Activated T-helper 2 cell treated with anti-CD3 and anti-CD28 coated beads, Interferon-gamma antibody, Interleukin-2, Interleukin-4, amounts not matched to agents 10 μg/mL and 5 μg/mL and 100 μg/mL, durations not matched to agents 14 hours and 24 hours and 36 hours (primary cell): ENCODE data around the gene SH3BGRL2. TPM values are rescaled to one million over a fixed set of nuclear protein-coding genes. Genes with fewer than 3 reads are reported as not detected.
"Not testable (repeated sequence)": the region's sequence is repeated elsewhere in the genome, so short reads cannot be mapped to it uniquely, and the experiment has no call there.

Experiments
- DNase-seq: peaks from one replicate; pipeline ENCODE4 v3.0.0; 2021; ENCODE audit warnings: low spot score
- H3K27ac Mint-ChIP-seq: one replicate; pipeline ENCODE4 v1.8.0; 2021; ENCODE audit warnings: mixed read lengths
- H3K27me3 Mint-ChIP-seq: one replicate; pipeline ENCODE4 v1.8.0; 2021; ENCODE audit warnings: low read depth, mixed read lengths
- H3K36me3 Mint-ChIP-seq: one replicate; pipeline ENCODE4 v1.8.0; 2021; ENCODE audit warnings: low read depth, mixed read lengths
- H3K4me1 Mint-ChIP-seq: one replicate; pipeline ENCODE4 v1.8.0; 2021; ENCODE audit warnings: low read depth, mixed read lengths
- H3K4me3 Mint-ChIP-seq: one replicate; pipeline ENCODE4 v1.8.0; 2021; ENCODE audit warnings: low read depth, mild to moderate bottlenecking, moderate library complexity, mixed read lengths
- H3K9me3 Mint-ChIP-seq: one replicate; pipeline ENCODE4 v1.8.0; 2021; ENCODE audit warnings: mixed read lengths
- intact Hi-C: fragments of 100-400 bp; cut with micrococcal nuclease; formaldehyde crosslinking; loops from one replicate; pipeline ENCODE4 v1.15.1; 2023
- total RNA-seq: library from RNA; stranded (reverse); gene quantifications from 2 replicates; pipeline ENCODE4 v1.2.3, GENCODE V29; 2022

Gene SH3BGRL2
- total RNA-seq, 1 donor from 2014 or later, result 0.09 TPM

DNA sequence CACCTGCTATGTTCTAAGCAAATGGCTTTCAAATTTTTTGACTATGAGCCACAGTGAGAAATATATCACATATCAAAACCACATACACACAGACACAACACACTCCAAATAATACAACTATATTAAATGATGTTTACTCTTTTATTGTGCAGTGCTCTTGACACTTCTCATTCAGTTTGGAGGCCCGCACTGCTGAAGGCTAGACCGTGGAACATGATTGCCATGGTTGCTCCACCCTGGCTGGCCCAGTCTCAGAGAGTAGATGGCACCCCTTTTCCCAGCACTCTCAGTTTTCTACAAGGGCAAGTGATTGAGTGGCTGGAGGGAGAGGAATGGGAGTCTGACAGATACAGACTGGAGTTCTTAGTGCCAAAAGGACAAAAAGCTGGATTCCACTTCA is 86.9 kb downstream of the SH3BGRL2 start:
- no peaks in the 10 kb centered on the region for H3K4me1 Mint-ChIP-seq
- peaks cover 8% of the 10 kb centered on the region for H3K27me3 Mint-ChIP-seq
- no peaks in the 10 kb centered on the region for H3K36me3 Mint-ChIP-seq
- DNase-seq, result no peak
- intact Hi-C loops, result no loop called here
- H3K9me3 Mint-ChIP-seq, result no peaks in the 10 kb centered on the region
- H3K27ac Mint-ChIP-seq, result no peak overlapping the region
- H3K4me3 Mint-ChIP-seq, result no peak overlapping the region

- intact Hi-C loops, result no loop called here
- H3K27me3 Mint-ChIP-seq, result peaks cover 8% of the 10 kb centered on the region
- no peaks in the 10 kb centered on the region for H3K36me3 Mint-ChIP-seq
- no peaks in the 10 kb centered on the region for H3K4me1 Mint-ChIP-seq
- no peak for DNase-seq
- H3K27ac Mint-ChIP-seq, result no peak overlapping the region
- H3K9me3 Mint-ChIP-seq, result no peaks in the 10 kb centered on the region
- no peak overlapping the region for H3K4me3 Mint-ChIP-seq
Observed at GRCh38 chr6:79718509-79719247, 87.5 kb downstream of the SH3BGRL2 start.

DNA sequence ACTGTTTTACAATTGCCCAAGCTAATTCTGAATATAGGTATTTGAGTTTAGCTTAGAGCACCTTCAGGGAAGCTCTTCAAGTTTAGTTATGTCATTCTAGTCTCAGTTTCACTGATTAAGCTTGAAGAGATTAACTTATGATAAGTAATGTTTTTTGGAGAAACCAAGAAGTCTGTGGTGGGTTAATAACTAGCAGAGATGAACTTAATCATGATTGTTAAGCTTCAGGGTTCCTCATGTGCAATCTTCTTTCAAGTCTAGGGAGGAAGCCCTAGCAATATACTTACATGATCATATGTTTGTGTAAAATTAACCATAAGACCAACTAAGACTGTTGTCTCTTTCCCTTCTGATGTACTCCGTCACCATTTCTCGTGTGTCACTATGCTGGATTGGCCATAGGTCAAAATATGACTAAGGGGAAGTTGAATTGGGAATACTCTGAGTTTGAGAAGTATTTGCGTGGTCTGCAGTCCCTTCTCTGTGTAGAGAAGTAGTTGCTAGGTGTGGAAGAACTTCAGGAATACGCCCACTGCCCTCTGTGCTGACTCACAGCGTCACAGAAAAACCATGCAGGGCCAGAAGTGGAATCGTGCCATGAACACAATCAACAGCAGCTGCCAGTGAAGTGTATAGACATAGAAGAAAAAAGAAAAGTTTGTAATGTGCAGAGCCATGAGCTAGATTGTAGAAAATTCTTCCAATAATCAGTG is 88.3 kb downstream of the SH3BGRL2 start:
- DNase-seq, result no peak
- Mint-ChIP-seq H3K4me1 (no peaks in the 10 kb centered on the region), H3K9me3 (no peaks in the 10 kb centered on the region), H3K36me3 (no peaks in the 10 kb centered on the region), H3K27me3 (peaks cover 9% of the 10 kb centered on the region), H3K27ac (no peak overlapping the region), H3K4me3 (no peak overlapping the region)
- intact Hi-C loops, result no loop called here

DNA sequence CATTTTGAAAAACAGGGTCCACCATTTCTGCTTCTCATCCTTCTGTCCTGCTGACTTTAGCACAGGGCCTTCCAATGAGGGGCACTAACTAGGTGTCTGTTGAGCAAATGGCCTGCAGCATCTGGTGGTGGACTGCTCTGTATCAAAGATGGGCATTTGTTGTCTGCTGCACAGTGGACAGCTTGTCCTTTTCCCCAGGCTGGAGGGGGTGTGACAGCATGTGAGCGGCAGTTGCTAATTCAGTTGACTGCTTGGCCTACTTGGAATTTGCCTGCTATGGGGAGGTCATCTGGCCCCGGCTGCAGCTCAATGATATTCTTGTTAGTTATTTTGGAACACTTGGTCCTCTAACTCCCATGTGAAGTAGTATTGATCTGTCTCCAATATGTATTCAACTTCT is 93.7 kb downstream of the SH3BGRL2 start:
- H3K4me3 Mint-ChIP-seq, result no peak overlapping the region
- no peaks in the 10 kb centered on the region for H3K9me3 Mint-ChIP-seq
- intact Hi-C loops, result no loop called here
- H3K27ac Mint-ChIP-seq, result no peak overlapping the region
- H3K4me1 Mint-ChIP-seq, result no peaks in the 10 kb centered on the region
- no peaks in the 10 kb centered on the region for H3K36me3 Mint-ChIP-seq
- DNase-seq, result no peak
- H3K27me3 Mint-ChIP-seq, result peaks cover 9% of the 10 kb centered on the region

GRCh38 chr6:79731471-79731870 is 100.3 kb downstream of the SH3BGRL2 start:
- no peak for DNase-seq
- no peaks in the 10 kb centered on the region for H3K36me3 Mint-ChIP-seq
- no peaks in the 10 kb centered on the region for H3K9me3 Mint-ChIP-seq
- peaks cover 9% of the 10 kb centered on the region for H3K27me3 Mint-ChIP-seq
- H3K4me3 Mint-ChIP-seq, result no peak overlapping the region
- intact Hi-C loops, result no loop called here
- no peaks in the 10 kb centered on the region for H3K4me1 Mint-ChIP-seq
- no peak overlapping the region for H3K27ac Mint-ChIP-seq

DNA sequence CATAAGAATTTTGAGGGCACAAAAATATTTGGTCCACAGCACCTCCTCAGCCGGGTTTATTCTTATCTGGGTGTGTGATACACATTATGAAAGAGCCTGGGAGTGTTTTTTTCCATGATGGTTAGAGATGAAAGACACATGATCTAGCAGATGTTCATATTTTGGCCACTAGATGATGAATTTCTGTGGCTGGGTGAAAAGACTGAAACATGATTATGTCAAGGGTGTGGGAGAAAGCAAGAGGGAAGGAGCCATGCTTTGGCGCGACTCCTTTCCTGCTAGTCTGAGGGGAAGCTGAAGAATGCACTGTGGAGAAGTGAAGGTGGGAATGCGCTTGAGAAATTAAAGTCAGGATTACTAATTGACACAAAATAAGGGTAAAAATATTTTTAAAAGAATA is 102.3 kb downstream of the SH3BGRL2 start:
- intact Hi-C loops, result no loop called here

DNA sequence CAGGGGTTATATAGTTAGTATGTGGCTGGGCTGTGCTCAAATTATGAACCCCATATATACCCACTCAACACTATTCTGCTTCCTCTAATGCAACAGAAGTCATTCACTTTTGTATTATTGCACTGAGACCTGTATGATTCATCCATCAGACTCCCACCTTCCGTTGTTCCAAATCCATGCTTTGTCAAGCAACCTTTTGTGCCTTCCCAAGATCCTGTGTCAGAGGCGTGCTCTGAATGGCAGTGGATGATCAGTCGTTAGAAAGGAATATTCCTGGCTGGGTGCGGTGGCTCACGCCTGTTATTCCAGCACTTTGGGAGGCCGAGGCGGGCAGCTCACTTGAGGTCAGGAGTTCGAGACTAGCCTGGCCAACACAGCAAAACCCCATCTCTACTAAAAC is 103.2 kb downstream of the SH3BGRL2 start:
- no peaks in the 10 kb centered on the region for H3K36me3 Mint-ChIP-seq
- no peak overlapping the region for H3K4me3 Mint-ChIP-seq
- no peaks in the 10 kb centered on the region for H3K4me1 Mint-ChIP-seq
- H3K27me3 Mint-ChIP-seq, result peaks cover 7% of the 10 kb centered on the region
- intact Hi-C loops, result no loop called here
- H3K9me3 Mint-ChIP-seq, result no peaks in the 10 kb centered on the region
- no peak overlapping the region for H3K27ac Mint-ChIP-seq
- DNase-seq, result no peak

More for the DNA sequence above, 102.3 kb downstream of the SH3BGRL2 start:
- no peaks in the 10 kb centered on the region for H3K4me1 Mint-ChIP-seq
- H3K27me3 Mint-ChIP-seq, result peaks cover 7% of the 10 kb centered on the region
- no peak for DNase-seq
- no peak overlapping the region for H3K27ac Mint-ChIP-seq
- no peaks in the 10 kb centered on the region for H3K9me3 Mint-ChIP-seq
- no peak overlapping the region for H3K4me3 Mint-ChIP-seq
- H3K36me3 Mint-ChIP-seq, result no peaks in the 10 kb centered on the region

DNA sequence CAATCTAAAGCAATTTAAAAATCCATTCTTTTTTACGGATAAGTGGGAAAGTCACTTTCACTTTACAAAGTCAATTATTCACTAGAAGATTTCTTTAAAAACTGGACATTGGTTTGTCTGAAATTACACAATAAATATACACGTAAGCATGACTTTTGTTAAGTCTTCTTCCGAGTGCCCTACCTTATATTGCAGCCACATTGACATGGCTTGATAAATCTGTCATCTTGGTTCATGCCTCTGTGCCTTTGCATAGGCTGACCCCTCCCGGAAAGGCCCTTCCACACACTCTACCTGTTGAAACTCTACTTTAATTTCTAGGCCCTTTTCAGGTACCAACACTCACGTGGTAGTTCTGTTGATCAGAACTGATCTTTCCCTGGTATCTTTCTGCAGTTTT is 104.1 kb downstream of the SH3BGRL2 start:
- intact Hi-C loops, result no loop called here
- peaks cover 6% of the 10 kb centered on the region for H3K27me3 Mint-ChIP-seq
- no peaks in the 10 kb centered on the region for H3K9me3 Mint-ChIP-seq
- H3K27ac Mint-ChIP-seq, result no peak overlapping the region
- DNase-seq, result no peak
- H3K4me1 Mint-ChIP-seq, result no peaks in the 10 kb centered on the region
- H3K36me3 Mint-ChIP-seq, result no peaks in the 10 kb centered on the region
- H3K4me3 Mint-ChIP-seq, result no peak overlapping the region

- no peaks in the 10 kb centered on the region for H3K27me3 Mint-ChIP-seq
- no peaks in the 10 kb centered on the region for H3K36me3 Mint-ChIP-seq
- H3K4me3 Mint-ChIP-seq, result no peak overlapping the region
- H3K4me1 Mint-ChIP-seq, result no peaks in the 10 kb centered on the region
- intact Hi-C loops, result no loop called here
- H3K27ac Mint-ChIP-seq, result no peak overlapping the region
- H3K9me3 Mint-ChIP-seq, result no peaks in the 10 kb centered on the region
- no peak for DNase-seq
Observed at GRCh38 chr6:79737172-79737571, 106.0 kb downstream of the SH3BGRL2 start.

DNA sequence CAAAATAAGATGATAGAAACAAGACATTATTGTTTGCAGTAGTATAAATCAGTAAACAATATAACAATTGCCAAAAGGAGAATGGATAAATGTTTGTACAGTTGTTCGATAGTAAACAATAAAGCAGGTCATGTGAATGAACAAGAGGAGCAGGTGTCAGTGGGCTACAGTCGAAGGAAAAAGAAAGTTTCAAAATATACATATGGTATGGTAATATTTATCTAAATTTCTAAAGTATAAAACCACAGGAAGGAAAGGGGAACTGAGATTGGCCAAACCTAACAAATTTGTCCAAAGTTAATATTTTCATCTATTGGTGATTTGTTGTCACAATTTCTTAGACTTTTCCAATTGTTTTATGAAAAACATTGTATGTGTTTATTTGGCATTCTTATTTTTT is 110.9 kb downstream of the SH3BGRL2 start:
- H3K27me3 Mint-ChIP-seq, result no peaks in the 10 kb centered on the region
- intact Hi-C loops, result no loop called here
- H3K27ac Mint-ChIP-seq, result no peak overlapping the region
- H3K9me3 Mint-ChIP-seq, result peaks cover 7% of the 10 kb centered on the region
- no peak overlapping the region for H3K4me3 Mint-ChIP-seq
- H3K36me3 Mint-ChIP-seq, result no peaks in the 10 kb centered on the region
- no peaks in the 10 kb centered on the region for H3K4me1 Mint-ChIP-seq
- DNase-seq, result no peak

DNA sequence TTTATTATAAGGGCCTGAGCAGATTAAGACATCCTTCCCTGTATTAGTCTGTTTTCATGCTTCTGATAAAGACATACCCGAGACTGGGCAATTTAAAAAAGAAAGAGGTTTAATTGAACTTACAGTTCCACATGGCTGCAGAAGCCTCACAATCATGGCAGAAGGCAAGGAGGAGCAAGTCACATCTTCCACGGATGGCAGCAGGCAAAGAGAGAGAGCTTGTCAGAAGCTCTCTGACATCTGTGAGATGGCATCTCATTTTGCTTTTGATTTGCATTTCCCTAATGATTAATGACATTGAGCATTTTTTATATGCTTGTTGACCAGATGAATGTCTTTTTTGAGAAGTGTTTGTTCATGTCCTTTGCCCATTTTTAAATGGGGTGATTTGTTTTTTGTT is 114.2 kb downstream of the SH3BGRL2 start:
- H3K9me3 Mint-ChIP-seq, H3K27ac Mint-ChIP-seq, H3K4me1 Mint-ChIP-seq, H3K27me3 Mint-ChIP-seq, DNase-seq, H3K4me3 Mint-ChIP-seq, H3K36me3 Mint-ChIP-seq, intact Hi-C loops: not testable (repeated sequence)

GRCh38 chr6:79746325-79746724 is 115.2 kb downstream of the SH3BGRL2 start:
- H3K27ac Mint-ChIP-seq, H3K27me3 Mint-ChIP-seq, H3K4me1 Mint-ChIP-seq, H3K36me3 Mint-ChIP-seq, DNase-seq, intact Hi-C loops, H3K9me3 Mint-ChIP-seq, H3K4me3 Mint-ChIP-seq: not testable (repeated sequence)

GRCh38 chr6:79750806-79751205 is 119.7 kb downstream of the SH3BGRL2 start:
- Mint-ChIP-seq H3K4me1 (no peaks in the 10 kb centered on the region), H3K27ac (no peak overlapping the region), H3K27me3 (peaks cover 11% of the 10 kb centered on the region), H3K9me3 (no peaks in the 10 kb centered on the region), H3K36me3 (no peaks in the 10 kb centered on the region), H3K4me3 (no peak overlapping the region)
- intact Hi-C loops, result no loop called here
- no peak for DNase-seq
